ENCODE results near the gene SMURF2.
"Not testable (repeated sequence)": the region's sequence is repeated elsewhere in the genome, so short reads cannot be mapped to it uniquely, and the experiment has no call there.

SMURF2 gene

GRCh38 chr17:64664299-64664981, 2.3 kb upstream of the SMURF2 start:
- DNase-seq, result not testable (repeated sequence)

GRCh38 chr17:64663836-64664235, 1.7 kb upstream of the SMURF2 start:
- not testable (repeated sequence) for DNase-seq

GRCh38 chr17:64662774-64663367, 764 bp upstream of the SMURF2 start:
- DNase-seq, result no peak

GRCh38 chr17:64661726-64661975, 456 bp downstream of the SMURF2 start:
- DNase-seq, result no peak

- DNase-seq, result peak; percentile 56
Observed at GRCh38 chr17:64660978-64661725, 955 bp downstream of the SMURF2 start.

- DNase-seq, result not testable (repeated sequence)
Observed at GRCh38 chr17:64660195-64660977, 1.7 kb downstream of the SMURF2 start.

GRCh38 chr17:64658931-64659330, 3.2 kb downstream of the SMURF2 start:
- no peak for DNase-seq

- DNase-seq, result no peak
Observed at GRCh38 chr17:64657610-64658125, 4.4 kb downstream of the SMURF2 start.

GRCh38 chr17:64655704-64656103, 6.4 kb downstream of the SMURF2 start:
- no peak for DNase-seq

- DNase-seq, result no peak
Observed at GRCh38 chr17:64653985-64654355, 8.1 kb downstream of the SMURF2 start.

GRCh38 chr17:64653325-64653984, 8.7 kb downstream of the SMURF2 start:
- DNase-seq, result no peak

GRCh38 chr17:64651889-64652288, 10.2 kb downstream of the SMURF2 start:
- no peak for DNase-seq

- no peak for DNase-seq
Observed at GRCh38 chr17:64648234-64648633, 13.9 kb downstream of the SMURF2 start.

- DNase-seq, result no peak
Observed at GRCh38 chr17:64647817-64648216, 14.3 kb downstream of the SMURF2 start.

- no peak for DNase-seq
Observed at GRCh38 chr17:64639516-64639915, 22.6 kb downstream of the SMURF2 start.

- no peak for DNase-seq
Observed at GRCh38 chr17:64638552-64639203, 23.4 kb downstream of the SMURF2 start.

GRCh38 chr17:64635647-64636305, 26.3 kb downstream of the SMURF2 start:
- no peak for DNase-seq

GRCh38 chr17:64634218-64634617, 27.9 kb downstream of the SMURF2 start:
- DNase-seq, result no peak

GRCh38 chr17:64632606-64633005, 29.5 kb downstream of the SMURF2 start:
- DNase-seq, result no peak

GRCh38 chr17:64632194-64632593, 29.9 kb downstream of the SMURF2 start:
- DNase-seq, result no peak

GRCh38 chr17:64630309-64631223, 31.5 kb downstream of the SMURF2 start:
- no peak for DNase-seq

All from stimulated activated CD8-positive, alpha-beta memory T cell treated with anti-CD3 and anti-CD28 coated beads, Interleukin-4, amount 100 ng/mL, for 48 hours (primary cell).